ENCODE measurements around the gene PROX1.

GRCh38 chr1:214076708-214077065 is 88.9 kb downstream of the PROX1 start:
- TF ChIP-seq CTCF (IDR thresholded peaks at IDR 0.05; ENCODE audit: poor library complexity) (no peak), EZH2 (IDR thresholded peaks at IDR 0.05; ENCODE audit: borderline replicate concordance) (no peak), EZH2phosphoT487 (IDR thresholded peaks at IDR 0.05; ENCODE audit: low read depth, severe bottlenecking, unreplicated experiment) (no peak)
